ENCODE data around the gene MATN3. TPM values are rescaled to one million over a fixed set of nuclear protein-coding genes. Genes with fewer than 3 reads are reported as not detected.

MATN3 gene
- total and polyA plus RNA-seq, 2 of the 13 experiments (the other 11 are each of a cell fraction or from before 2014, with no cell fraction given) = 36.1 to 208 TPM

GRCh38 chr2:20012282-20013125 lies at the start of gene MATN3 (continued):
- peak; percentile 72 for TF ChIP-seq UBTF (CRISPR knock-in tag; IDR thresholded peaks at IDR 0.05)
- 0 out of 2 replicates have a peak, but pooled peaks have one; percentile 5 for TF ChIP-seq PITX1 (CRISPR knock-in tag; IDR thresholded peaks at IDR 0.05)
- 0 out of 2 replicates have a peak, but pooled peaks have one; percentile 6 for TF ChIP-seq ATF3 (CRISPR knock-in tag; IDR thresholded peaks at IDR 0.05)
- TF ChIP-seq RBM22 (optimal IDR thresholded peaks at IDR 0.05; ENCODE audit: low read length) = no peak
- peak; percentile 38 for TF ChIP-seq ZNF883 (CRISPR knock-in tag; IDR thresholded peaks at IDR 0.05; ENCODE audit: not compliant biosample characterization)
- peak; percentile 67; the same call in 1 of the 2 replicates for TF ChIP-seq ZFP91 (CRISPR knock-in tag; IDR thresholded peaks at IDR 0.05; ENCODE audit: borderline replicate concordance)
- peak; percentile 47; the same call in 1 of the 2 replicates for TF ChIP-seq ARID5B (CRISPR knock-in tag; IDR thresholded peaks at IDR 0.05)
- no peak for TF ChIP-seq DBP (CRISPR knock-in tag; IDR thresholded peaks at IDR 0.05; ENCODE audit: not compliant biosample characterization)
- peak; percentile 74 for TF ChIP-seq ZNF747 (CRISPR knock-in tag; IDR thresholded peaks at IDR 0.05; ENCODE audit: borderline replicate concordance)
- TF ChIP-seq ZSCAN5A (CRISPR knock-in tag; IDR thresholded peaks at IDR 0.05; ENCODE audit: borderline replicate concordance) = peak; percentile 19; the same call in 1 of the 2 replicates
- no peak for TF ChIP-seq NFYC (CRISPR knock-in tag; IDR thresholded peaks at IDR 0.05)
- no peak for TF ChIP-seq MAZ (IDR thresholded peaks at IDR 0.05; ENCODE audit: borderline replicate concordance, low read depth, low read length)
- peak; percentile 84 for TF ChIP-seq MAZ (CRISPR knock-in tag; IDR thresholded peaks at IDR 0.05; ENCODE audit: low read depth)
- peak; percentile 19; the same call in 1 of the 2 replicates for TF ChIP-seq ZNF121 (CRISPR knock-in tag; IDR thresholded peaks at IDR 0.05)
- TF ChIP-seq ZNF780A (CRISPR knock-in tag; IDR thresholded peaks at IDR 0.05) = peak; percentile 36; the same call in 1 of the 2 replicates
- no peak for TF ChIP-seq HOXA7 (CRISPR knock-in tag; IDR thresholded peaks at IDR 0.05)

All from HepG2 (cell line).